ENCODE data around the gene CTBP2. TPM values are rescaled to one million over a fixed set of nuclear protein-coding genes. Genes with fewer than 3 reads are reported as not detected.

The CTBP2 gene
- total RNA-seq, 2 experiments from 2014 or later: 0.17 TPM; not detected in 1

- Histone ChIP-seq H3K9me3 (ENCODE audit: control insufficient read depth in 1 of 2, insufficient read depth in 1 of 2, low read length in 2 of 2) (no peaks in the 10 kb centered on the region), H3K36me3 (ENCODE audit: insufficient read depth, low read length) (peaks cover 8% of the 10 kb centered on the region), H3K27me3 (ENCODE audit: control insufficient read depth in 1 of 2, insufficient read depth in 2 of 2, low read length in 2 of 2) (no peaks in the 10 kb centered on the region), H3K4me1 (ENCODE audit: insufficient read depth, low read length) (peaks cover 13% of the 10 kb centered on the region), H3K4me3 (ENCODE audit: low read length) (no peak overlapping the region), H3K27ac (ENCODE audit: low read depth in 1 of 2, low read length in 2 of 2) (no peak overlapping the region)
- H3K36me3 Mint-ChIP-seq (ENCODE audit: low read depth): peaks cover 49% of the 10 kb centered on the region
- H3K27me3 Mint-ChIP-seq: no peaks in the 10 kb centered on the region
- H3K9me3 Mint-ChIP-seq: no peaks in the 10 kb centered on the region
- ChIA-PET POLR2A (no interaction called here), CTCF (interaction anchor here (0.6 to 1.2 kb wide), 2 partner anchors 12 to 19 kb away, joined by 3 to 4 read pairs; no protein-coding TSS in a partner anchor)
- peaks cover 54% of the 10 kb centered on the region for H3K4me1 Mint-ChIP-seq (ENCODE audit: low read depth)
- ATAC-seq (ENCODE audit: poor library complexity): no peak
- TF ChIP-seq CTCF (IDR thresholded peaks at IDR 0.05): no peak
- H3K27ac Mint-ChIP-seq: no peak overlapping the region
- intact Hi-C loops (cut with DNase I, micrococcal nuclease): no loop called here
- H3K4me3 Mint-ChIP-seq: no peak overlapping the region
- no peak for DNase-seq
Observed at GRCh38 chr10:124953421-124953820, 206.9 kb downstream of the CTBP2 start.

DNA sequence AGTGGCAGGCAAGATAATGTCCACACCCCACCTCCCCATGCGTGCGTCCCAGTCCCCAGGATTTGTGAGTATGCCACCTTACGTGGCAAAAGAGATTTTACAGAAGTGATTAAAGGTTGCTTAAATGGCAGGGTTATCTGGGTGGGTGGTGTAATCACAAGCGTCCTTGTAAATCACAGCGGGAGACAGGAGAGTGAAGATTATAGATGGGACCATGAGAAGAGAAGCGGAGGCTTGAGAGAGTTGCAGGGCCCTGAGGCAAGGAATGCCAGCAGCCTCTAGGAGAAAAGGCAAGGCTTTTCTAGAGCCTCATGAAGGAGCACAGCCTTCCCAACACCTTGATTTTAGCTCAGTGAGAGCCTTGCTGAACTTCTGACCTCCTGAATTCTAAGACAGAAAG, 208.2 kb downstream of the CTBP2 start:
- CTCF ChIA-PET: interaction anchor here (1.2 kb wide), 1 partner anchor 21 kb away, joined by 3 read pairs; no protein-coding TSS in a partner anchor

GRCh38 chr10:124949543-124949942, 210.8 kb downstream of the CTBP2 start:
- H3K4me3 Mint-ChIP-seq: no peak overlapping the region
- DNase-seq (no peak), ATAC-seq (ENCODE audit: poor library complexity) (no peak)
- H3K27me3 Mint-ChIP-seq: no peaks in the 10 kb centered on the region
- Histone ChIP-seq H3K9me3 (ENCODE audit: control insufficient read depth in 1 of 2, insufficient read depth in 1 of 2, low read length in 2 of 2) (no peaks in the 10 kb centered on the region), H3K4me3 (ENCODE audit: low read length) (no peak overlapping the region), H3K27me3 (ENCODE audit: control insufficient read depth in 1 of 2, insufficient read depth in 2 of 2, low read length in 2 of 2) (no peaks in the 10 kb centered on the region), H3K4me1 (ENCODE audit: insufficient read depth, low read length) (peaks cover 6% of the 10 kb centered on the region), H3K27ac (ENCODE audit: low read depth in 1 of 2, low read length in 2 of 2) (no peak overlapping the region), H3K36me3 (ENCODE audit: insufficient read depth, low read length) (peaks cover 17% of the 10 kb centered on the region)
- H3K4me1 Mint-ChIP-seq (ENCODE audit: low read depth): peaks cover 56% of the 10 kb centered on the region
- CTCF ChIA-PET: no interaction called here
- peaks cover 63% of the 10 kb centered on the region for H3K36me3 Mint-ChIP-seq (ENCODE audit: low read depth)
- POLR2A ChIA-PET: no interaction called here
- no peaks in the 10 kb centered on the region for H3K9me3 Mint-ChIP-seq
- no peak for TF ChIP-seq CTCF (IDR thresholded peaks at IDR 0.05)
- H3K27ac Mint-ChIP-seq: no peak overlapping the region
- intact Hi-C loops (cut with DNase I, micrococcal nuclease): no loop called here

More for the DNA sequence above, 208.2 kb downstream of the CTBP2 start:
- Mint-ChIP-seq H3K4me1 (ENCODE audit: low read depth) (peaks cover 54% of the 10 kb centered on the region), H3K27me3 (no peaks in the 10 kb centered on the region), H3K27ac (no peak overlapping the region), H3K9me3 (no peaks in the 10 kb centered on the region), H3K36me3 (ENCODE audit: low read depth) (peaks cover 55% of the 10 kb centered on the region), H3K4me3 (no peak overlapping the region)
- Histone ChIP-seq H3K9me3 (ENCODE audit: control insufficient read depth in 1 of 2, insufficient read depth in 1 of 2, low read length in 2 of 2) (no peaks in the 10 kb centered on the region), H3K27me3 (ENCODE audit: control insufficient read depth in 1 of 2, insufficient read depth in 2 of 2, low read length in 2 of 2) (no peaks in the 10 kb centered on the region), H3K4me3 (ENCODE audit: low read length) (no peak overlapping the region), H3K4me1 (ENCODE audit: insufficient read depth, low read length) (peaks cover 9% of the 10 kb centered on the region), H3K27ac (ENCODE audit: low read depth in 1 of 2, low read length in 2 of 2) (no peak overlapping the region), H3K36me3 (ENCODE audit: insufficient read depth, low read length) (peaks cover 11% of the 10 kb centered on the region)
- POLR2A ChIA-PET: no interaction called here
- no peak for ATAC-seq (ENCODE audit: poor library complexity)
- intact Hi-C loops (cut with DNase I, micrococcal nuclease): no loop called here
- DNase-seq: no peak
- no peak for TF ChIP-seq CTCF (IDR thresholded peaks at IDR 0.05)

Measured in CD4-positive, alpha-beta T cell (primary cell).